ENCODE measurements around the gene HERPUD1.

GRCh38 chr16:56916571-56917403 lies 15.2 kb upstream of the HERPUD1 start:
- TF ChIP-seq CTCF (conservative IDR thresholded peaks at IDR 0.05; ENCODE audit: low read length) (no peak), EZH2phosphoT487 (IDR thresholded peaks at IDR 0.05; ENCODE audit: borderline replicate concordance) (no peak)
